ENCODE data around the gene KANSL1. TPM values are rescaled to one million over a fixed set of nuclear protein-coding genes. Genes with fewer than 3 reads are reported as not detected.
A peak's percentile ranks its signal among the peaks of the same experiment; 100 is the strongest.

KANSL1 gene
- total RNA-seq, 1 experiment from 2014 or later = 72.7 TPM

DNA sequence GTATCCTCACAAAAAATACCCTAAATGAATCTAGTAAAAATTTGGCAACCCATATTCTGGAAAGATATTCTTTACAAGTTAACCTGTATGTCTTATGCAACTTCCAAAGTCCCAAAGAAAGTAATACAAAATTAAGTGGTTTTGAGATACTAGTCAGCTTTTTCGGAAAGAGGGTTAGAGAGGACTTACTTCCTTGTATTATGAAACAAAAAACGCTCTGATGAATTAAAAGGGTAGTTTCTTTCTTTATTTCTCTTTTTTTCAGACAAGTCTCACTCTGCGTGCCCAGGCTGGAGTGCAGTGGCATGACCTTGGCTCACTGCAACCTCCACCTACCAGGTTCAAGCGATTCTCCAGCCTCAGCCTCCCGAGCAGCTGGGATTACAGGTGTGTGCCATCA is 51.6 kb downstream of the KANSL1 start (continued):
- TF ChIP-seq, protein P1, sequence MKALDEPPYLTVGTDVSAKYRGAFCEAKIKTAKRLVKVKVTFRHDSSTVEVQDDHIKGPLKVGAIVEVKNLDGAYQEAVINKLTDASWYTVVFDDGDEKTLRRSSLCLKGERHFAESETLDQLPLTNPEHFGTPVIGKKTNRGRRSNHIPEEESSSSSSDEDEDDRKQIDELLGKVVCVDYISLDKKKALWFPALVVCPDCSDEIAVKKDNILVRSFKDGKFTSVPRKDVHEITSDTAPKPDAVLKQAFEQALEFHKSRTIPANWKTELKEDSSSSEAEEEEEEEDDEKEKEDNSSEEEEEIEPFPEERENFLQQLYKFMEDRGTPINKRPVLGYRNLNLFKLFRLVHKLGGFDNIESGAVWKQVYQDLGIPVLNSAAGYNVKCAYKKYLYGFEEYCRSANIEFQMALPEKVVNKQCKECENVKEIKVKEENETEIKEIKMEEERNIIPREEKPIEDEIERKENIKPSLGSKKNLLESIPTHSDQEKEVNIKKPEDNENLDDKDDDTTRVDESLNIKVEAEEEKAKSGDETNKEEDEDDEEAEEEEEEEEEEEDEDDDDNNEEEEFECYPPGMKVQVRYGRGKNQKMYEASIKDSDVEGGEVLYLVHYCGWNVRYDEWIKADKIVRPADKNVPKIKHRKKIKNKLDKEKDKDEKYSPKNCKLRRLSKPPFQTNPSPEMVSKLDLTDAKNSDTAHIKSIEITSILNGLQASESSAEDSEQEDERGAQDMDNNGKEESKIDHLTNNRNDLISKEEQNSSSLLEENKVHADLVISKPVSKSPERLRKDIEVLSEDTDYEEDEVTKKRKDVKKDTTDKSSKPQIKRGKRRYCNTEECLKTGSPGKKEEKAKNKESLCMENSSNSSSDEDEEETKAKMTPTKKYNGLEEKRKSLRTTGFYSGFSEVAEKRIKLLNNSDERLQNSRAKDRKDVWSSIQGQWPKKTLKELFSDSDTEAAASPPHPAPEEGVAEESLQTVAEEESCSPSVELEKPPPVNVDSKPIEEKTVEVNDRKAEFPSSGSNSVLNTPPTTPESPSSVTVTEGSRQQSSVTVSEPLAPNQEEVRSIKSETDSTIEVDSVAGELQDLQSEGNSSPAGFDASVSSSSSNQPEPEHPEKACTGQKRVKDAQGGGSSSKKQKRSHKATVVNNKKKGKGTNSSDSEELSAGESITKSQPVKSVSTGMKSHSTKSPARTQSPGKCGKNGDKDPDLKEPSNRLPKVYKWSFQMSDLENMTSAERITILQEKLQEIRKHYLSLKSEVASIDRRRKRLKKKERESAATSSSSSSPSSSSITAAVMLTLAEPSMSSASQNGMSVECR (CRISPR knock-in tag; IDR thresholded peaks at IDR 0.05; ENCODE audit: borderline replicate concordance) = no peak
- no peak for TF ChIP-seq ZNF138 (CRISPR knock-in tag; conservative IDR thresholded peaks at IDR 0.05)
- no peak for TF ChIP-seq FOXJ3 (CRISPR knock-in tag; IDR thresholded peaks at IDR 0.05; ENCODE audit: borderline replicate concordance)

DNA sequence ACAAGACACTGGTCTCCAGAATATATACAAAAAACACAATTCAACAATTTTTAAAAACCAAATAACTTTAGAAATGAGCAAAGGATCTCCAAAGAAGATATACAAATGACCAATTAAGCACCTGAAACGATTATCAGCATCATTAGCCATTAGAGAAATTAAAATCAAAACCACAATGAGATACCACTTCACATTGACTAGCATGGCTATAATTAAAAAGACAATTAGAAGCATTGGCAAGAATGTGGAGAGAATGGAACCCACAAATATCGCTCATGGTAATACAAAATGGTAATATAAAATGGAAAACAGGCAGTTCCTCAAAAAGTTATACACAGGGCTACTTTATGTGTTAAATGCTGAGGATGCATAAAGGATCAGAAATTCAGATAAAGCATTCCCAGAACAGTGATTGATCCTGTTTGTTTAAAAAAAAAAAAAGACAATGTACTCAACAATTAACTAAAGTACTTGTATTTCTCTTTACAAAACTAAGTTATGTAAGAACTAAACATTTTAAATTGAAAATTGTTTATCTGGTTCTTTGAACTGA is 52.5 kb downstream of the KANSL1 start:
- no peak for DNase-seq (ENCODE audit: low spot score)
- no peaks in the 10 kb centered on the region for H3K27me3 Mint-ChIP-seq (ENCODE audit: low read depth)
- ATAC-seq = no peak
- CTCF ChIA-PET = interaction anchor here (0.6 kb wide), 1 partner anchor 42 kb away, joined by 3 read pairs; no protein-coding TSS in a partner anchor
- POLR2A ChIA-PET = interaction anchor here (0.7 kb wide), 1 partner anchor 30 kb away, joined by 7 read pairs; no protein-coding TSS in a partner anchor
- TF ChIP-seq NFE2L1 (CRISPR knock-in tag; IDR thresholded peaks at IDR 0.05) (no peak), ZBTB21 (CRISPR knock-in tag; IDR thresholded peaks at IDR 0.05; ENCODE audit: borderline replicate concordance) (no peak), KAT7 (CRISPR knock-in tag; IDR thresholded peaks at IDR 0.05; ENCODE audit: borderline replicate concordance) (no peak), RELA (CRISPR knock-in tag; IDR thresholded peaks at IDR 0.05; ENCODE audit: borderline replicate concordance) (no peak)
- TF ChIP-seq, protein P2, sequence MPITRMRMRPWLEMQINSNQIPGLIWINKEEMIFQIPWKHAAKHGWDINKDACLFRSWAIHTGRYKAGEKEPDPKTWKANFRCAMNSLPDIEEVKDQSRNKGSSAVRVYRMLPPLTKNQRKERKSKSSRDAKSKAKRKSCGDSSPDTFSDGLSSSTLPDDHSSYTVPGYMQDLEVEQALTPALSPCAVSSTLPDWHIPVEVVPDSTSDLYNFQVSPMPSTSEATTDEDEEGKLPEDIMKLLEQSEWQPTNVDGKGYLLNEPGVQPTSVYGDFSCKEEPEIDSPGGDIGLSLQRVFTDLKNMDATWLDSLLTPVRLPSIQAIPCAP (CRISPR knock-in tag; IDR thresholded peaks at IDR 0.05) = no peak
- TF ChIP-seq, protein P3, sequence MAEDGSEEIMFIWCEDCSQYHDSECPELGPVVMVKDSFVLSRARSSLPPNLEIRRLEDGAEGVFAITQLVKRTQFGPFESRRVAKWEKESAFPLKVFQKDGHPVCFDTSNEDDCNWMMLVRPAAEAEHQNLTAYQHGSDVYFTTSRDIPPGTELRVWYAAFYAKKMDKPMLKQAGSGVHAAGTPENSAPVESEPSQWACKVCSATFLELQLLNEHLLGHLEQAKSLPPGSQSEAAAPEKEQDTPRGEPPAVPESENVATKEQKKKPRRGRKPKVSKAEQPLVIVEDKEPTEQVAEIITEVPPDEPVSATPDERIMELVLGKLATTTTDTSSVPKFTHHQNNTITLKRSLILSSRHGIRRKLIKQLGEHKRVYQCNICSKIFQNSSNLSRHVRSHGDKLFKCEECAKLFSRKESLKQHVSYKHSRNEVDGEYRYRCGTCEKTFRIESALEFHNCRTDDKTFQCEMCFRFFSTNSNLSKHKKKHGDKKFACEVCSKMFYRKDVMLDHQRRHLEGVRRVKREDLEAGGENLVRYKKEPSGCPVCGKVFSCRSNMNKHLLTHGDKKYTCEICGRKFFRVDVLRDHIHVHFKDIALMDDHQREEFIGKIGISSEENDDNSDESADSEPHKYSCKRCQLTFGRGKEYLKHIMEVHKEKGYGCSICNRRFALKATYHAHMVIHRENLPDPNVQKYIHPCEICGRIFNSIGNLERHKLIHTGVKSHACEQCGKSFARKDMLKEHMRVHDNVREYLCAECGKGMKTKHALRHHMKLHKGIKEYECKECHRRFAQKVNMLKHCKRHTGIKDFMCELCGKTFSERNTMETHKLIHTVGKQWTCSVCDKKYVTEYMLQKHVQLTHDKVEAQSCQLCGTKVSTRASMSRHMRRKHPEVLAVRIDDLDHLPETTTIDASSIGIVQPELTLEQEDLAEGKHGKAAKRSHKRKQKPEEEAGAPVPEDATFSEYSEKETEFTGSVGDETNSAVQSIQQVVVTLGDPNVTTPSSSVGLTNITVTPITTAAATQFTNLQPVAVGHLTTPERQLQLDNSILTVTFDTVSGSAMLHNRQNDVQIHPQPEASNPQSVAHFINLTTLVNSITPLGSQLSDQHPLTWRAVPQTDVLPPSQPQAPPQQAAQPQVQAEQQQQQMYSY (CRISPR knock-in tag; IDR thresholded peaks at IDR 0.05) = no peak
- TF ChIP-seq, protein P4, sequence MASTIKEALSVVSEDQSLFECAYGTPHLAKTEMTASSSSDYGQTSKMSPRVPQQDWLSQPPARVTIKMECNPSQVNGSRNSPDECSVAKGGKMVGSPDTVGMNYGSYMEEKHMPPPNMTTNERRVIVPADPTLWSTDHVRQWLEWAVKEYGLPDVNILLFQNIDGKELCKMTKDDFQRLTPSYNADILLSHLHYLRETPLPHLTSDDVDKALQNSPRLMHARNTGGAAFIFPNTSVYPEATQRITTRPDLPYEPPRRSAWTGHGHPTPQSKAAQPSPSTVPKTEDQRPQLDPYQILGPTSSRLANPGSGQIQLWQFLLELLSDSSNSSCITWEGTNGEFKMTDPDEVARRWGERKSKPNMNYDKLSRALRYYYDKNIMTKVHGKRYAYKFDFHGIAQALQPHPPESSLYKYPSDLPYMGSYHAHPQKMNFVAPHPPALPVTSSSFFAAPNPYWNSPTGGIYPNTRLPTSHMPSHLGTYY (CRISPR knock-in tag; IDR thresholded peaks at IDR 0.05) = no peak
- TF ChIP-seq, protein P5, sequence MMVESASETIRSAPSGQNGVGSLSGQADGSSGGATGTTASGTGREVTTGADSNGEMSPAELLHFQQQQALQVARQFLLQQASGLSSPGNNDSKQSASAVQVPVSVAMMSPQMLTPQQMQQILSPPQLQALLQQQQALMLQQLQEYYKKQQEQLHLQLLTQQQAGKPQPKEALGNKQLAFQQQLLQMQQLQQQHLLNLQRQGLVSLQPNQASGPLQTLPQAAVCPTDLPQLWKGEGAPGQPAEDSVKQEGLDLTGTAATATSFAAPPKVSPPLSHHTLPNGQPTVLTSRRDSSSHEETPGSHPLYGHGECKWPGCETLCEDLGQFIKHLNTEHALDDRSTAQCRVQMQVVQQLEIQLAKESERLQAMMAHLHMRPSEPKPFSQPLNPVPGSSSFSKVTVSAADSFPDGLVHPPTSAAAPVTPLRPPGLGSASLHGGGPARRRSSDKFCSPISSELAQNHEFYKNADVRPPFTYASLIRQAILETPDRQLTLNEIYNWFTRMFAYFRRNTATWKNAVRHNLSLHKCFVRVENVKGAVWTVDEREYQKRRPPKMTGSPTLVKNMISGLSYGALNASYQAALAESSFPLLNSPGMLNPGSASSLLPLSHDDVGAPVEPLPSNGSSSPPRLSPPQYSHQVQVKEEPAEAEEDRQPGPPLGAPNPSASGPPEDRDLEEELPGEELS (CRISPR knock-in tag; IDR thresholded peaks at IDR 0.05) = no peak
- peaks cover 86% of the 10 kb centered on the region for H3K4me1 Mint-ChIP-seq
- no peak overlapping the region for H3K4me3 Mint-ChIP-seq
- peak overlapping the region; percentile 12; the same call in 1 of the 2 replicates for H3K27ac Mint-ChIP-seq
- H3K36me3 Mint-ChIP-seq = no peaks in the 10 kb centered on the region
- H3K9me3 Mint-ChIP-seq = no peaks in the 10 kb centered on the region

Measured in WTC11 (cell line).